D721Med (cell line): ENCODE results near the gene USP12.
"Not testable (repeated sequence)": the region's sequence is repeated elsewhere in the genome, so short reads cannot be mapped to it uniquely, and the experiment has no call there.

Experiments used
- DNase-seq: peaks from one replicate; pipeline ENCODE4 v3.0.0; 2011; ENCODE audit warnings: low spot score; ENCODE audit not compliant: insufficient read length
- FAIRE-seq: peaks from 2 replicates; lab custom pipeline; 2011; peaks lifted over from hg19 to GRCh38; lab: Jason Lieb, UNC
- CTCF ChIP-seq: IDR thresholded peaks from 2 replicates; pipeline ENCODE4 v1.5.1; 2012; ENCODE audit warnings: mild to moderate bottlenecking, control low read depth; ENCODE audit not compliant: insufficient read depth; ENCODE audit errors: missing control alignments

USP12 gene

GRCh38 chr13:27081893-27082679 is 89.5 kb downstream of the USP12 start:
- DNase-seq (no peak), FAIRE-seq (no peak)
- TF ChIP-seq CTCF, result no peak

GRCh38 chr13:27080018-27080948 is 91.3 kb downstream of the USP12 start:
- FAIRE-seq (no peak), DNase-seq (no peak)
- no peak for TF ChIP-seq CTCF

GRCh38 chr13:27079421-27079958 is 92.1 kb downstream of the USP12 start:
- DNase-seq, result no peak
- no peak for TF ChIP-seq CTCF
- no peak for FAIRE-seq

- DNase-seq (no peak), FAIRE-seq (no peak)
These were observed 94.2 kb downstream of the USP12 start for GRCh38 chr13:27077451-27077850.

GRCh38 chr13:27076421-27076820 is 95.2 kb downstream of the USP12 start:
- FAIRE-seq (no peak), DNase-seq (no peak)
- no peak for TF ChIP-seq CTCF

More at GRCh38 chr13:27077451-27077850, 94.2 kb downstream of the USP12 start:
- no peak for TF ChIP-seq CTCF

GRCh38 chr13:27073186-27073585 is 98.4 kb downstream of the USP12 start:
- DNase-seq (no peak), FAIRE-seq (no peak)
- TF ChIP-seq CTCF, result no peak

- not testable (repeated sequence) for DNase-seq, FAIRE-seq
These were observed 105.5 kb downstream of the USP12 start for GRCh38 chr13:27066123-27066522.
